Liver (tissue), 9 donors: ENCODE data around the gene OBP2A. TPM values are rescaled to one million over a fixed set of nuclear protein-coding genes. Genes with fewer than 3 reads are reported as not detected.

Experiments used
- DNase-seq: peaks from one replicate; pipeline ENCODE4 v3.0.0-alpha.2; 2017; ENCODE audit warnings: low spot score
- H3K27ac ChIP-seq, 2 donors: one replicate each; pipeline ENCODE4 v1.7.0; 2013; ENCODE audit warnings: inconsistent platforms in 2 of 2, low read length in 2 of 2, control low read depth in 1 of 2, low read depth in 1 of 2, mild to moderate bottlenecking in 1 of 2
- H3K27me3 ChIP-seq, 4 donors: one replicate each; pipeline versions ENCODE4 v1.6.1 to v1.7.0; 2013; ENCODE audit warnings: low read length in 3 of 4, inconsistent platforms in 1 of 4, mild to moderate bottlenecking in 1 of 4, moderate library complexity in 1 of 4; ENCODE audit not compliant: control insufficient read depth in 4 of 4, insufficient read depth in 4 of 4
- H3K36me3 ChIP-seq, 4 donors: one replicate each; pipeline versions ENCODE4 v1.6.1 to v1.7.0; 2013; ENCODE audit warnings: low read length in 3 of 4, mild to moderate bottlenecking in 3 of 4, low read depth in 1 of 4, moderate library complexity in 1 of 4; ENCODE audit not compliant: control insufficient read depth in 4 of 4, insufficient read depth in 3 of 4
- H3K4me1 ChIP-seq, 4 donors: one replicate each; pipeline versions ENCODE4 v1.6.1 to v1.7.0; 2013; ENCODE audit warnings: low read length in 3 of 4, mild to moderate bottlenecking in 3 of 4, moderate library complexity in 1 of 4; ENCODE audit not compliant: control insufficient read depth in 4 of 4, insufficient read depth in 4 of 4
- H3K4me3 ChIP-seq, 3 donors: one replicate each; pipeline versions ENCODE4 v1.6.1 to v1.7.0; 2013; ENCODE audit warnings: low read length in 3 of 3, control low read depth in 1 of 3, low read depth in 1 of 3, mild to moderate bottlenecking in 1 of 3
- H3K9ac ChIP-seq, 2 donors: one replicate each; pipeline ENCODE4 v1.7.0; 2013; ENCODE audit warnings: low read length in 2 of 2, mild to moderate bottlenecking in 2 of 2, moderate library complexity in 2 of 2, control low read depth in 1 of 2, low read depth in 1 of 2
- H3K9me3 ChIP-seq, 4 donors: one replicate each; pipeline versions ENCODE4 v1.6.1 to v1.7.0; 2013; ENCODE audit warnings: low read length in 3 of 4; ENCODE audit not compliant: control insufficient read depth in 4 of 4
- EGR1 ChIP-seq, 2 donors: IDR thresholded peaks; 2 replicates each; pipeline ENCODE4 v1.6.1; 2016 to 2018; ENCODE audit warnings: antibody characterized with exemption in 2 of 2, low read depth in 2 of 2
- FOXA2 ChIP-seq: IDR thresholded peaks from 2 replicates; pipeline ENCODE4 v1.6.1; 2016; ENCODE audit warnings: antibody characterized with exemption
- GABPA ChIP-seq, 2 donors: IDR thresholded peaks in 1 of 2; conservative IDR thresholded peaks in 1 of 2; 2 replicates each; pipeline ENCODE4 v1.6.1; 2016; ENCODE audit warnings: antibody characterized with exemption in 2 of 2, mild to moderate bottlenecking in 1 of 2, moderate library complexity in 1 of 2
- HNF4A ChIP-seq, 2 donors: conservative IDR thresholded peaks; 2 replicates each; pipeline ENCODE4 v1.6.1; 2016; ENCODE audit warnings: antibody characterized with exemption in 2 of 2, mild to moderate bottlenecking in 2 of 2
- HNF4G ChIP-seq: IDR thresholded peaks from 2 replicates; pipeline ENCODE4 v1.6.1; 2016; ENCODE audit warnings: antibody characterized with exemption
- NR2F2 ChIP-seq: IDR thresholded peaks from 2 replicates; pipeline ENCODE4 v1.6.1; 2016; ENCODE audit warnings: antibody characterized with exemption
- RAD21 ChIP-seq, 2 donors: IDR thresholded peaks; 2 replicates each; pipeline ENCODE4 v1.6.1; 2016; ENCODE audit warnings: antibody characterized with exemption in 2 of 2, mild to moderate bottlenecking in 2 of 2
- SP1 ChIP-seq: IDR thresholded peaks from 2 replicates; pipeline ENCODE4 v1.6.1; 2018; ENCODE audit warnings: antibody characterized with exemption, mild to moderate bottlenecking
- TAF1 ChIP-seq: conservative IDR thresholded peaks from 2 replicates; pipeline ENCODE4 v1.6.1; 2016; ENCODE audit warnings: antibody characterized with exemption, mild to moderate bottlenecking
- YY1 ChIP-seq: IDR thresholded peaks from 2 replicates; pipeline ENCODE4 v1.6.1; 2016; ENCODE audit warnings: antibody characterized with exemption, mild to moderate bottlenecking
- WGBS: extraction: QIAGEN DNeasy Blood & Tissue Kit; methylation state at CpG from one replicate; pipeline ENCODE4 v1.1.7; 2013; 5-methylcytosine and 5-hydroxymethylcytosine counted together
- polyA plus RNA-seq, 2 donors: library from polyadenylated mRNA; stranded (reverse) in 1 of 2; unstranded in 1 of 2; fragments of 200-250 nt in 1 of 2; fragments of >200 nt in 1 of 2; fragmentation: Nextera tagmentation in 1 of 2; extraction: Ambion mirVana in 1 of 2; gene quantifications; one replicate each; pipeline versions ENCODE4 v1.2.1 to v1.2.3, GENCODE V29; 2013 to 2015
- total RNA-seq, 2 donors: library from RNA; depleted of rRNA; stranded (reverse); fragments of >200 nt; gene quantifications; one replicate each; pipeline ENCODE4 v1.2.3, GENCODE V29; 2014
- TF ChIP-seq, protein P1 (sequence below): fragments of 150-350 bp; IDR thresholded peaks from 2 replicates; pipeline ENCODE4 v1.5.1; 2017; ENCODE audit warnings: improper control_type of control experiment, low read depth, low read length; ENCODE audit not compliant: missing input control
- TF ChIP-seq, protein P2 (sequence below): IDR thresholded peaks from 2 replicates; pipeline ENCODE4 v1.6.1; 2016; ENCODE audit warnings: antibody characterized with exemption
- TF ChIP-seq, protein P3 (sequence below): IDR thresholded peaks from 2 replicates; pipeline ENCODE4 v1.6.1; 2016; ENCODE audit warnings: antibody characterized with exemption
- TF ChIP-seq, protein P4 (sequence below): IDR thresholded peaks from 2 replicates; pipeline ENCODE4 v1.6.1; 2016; ENCODE audit warnings: antibody characterized with exemption
- TF ChIP-seq, protein P5 (sequence below): IDR thresholded peaks from 2 replicates; pipeline ENCODE4 v1.6.1; 2016; ENCODE audit warnings: antibody characterized with exemption, mild to moderate bottlenecking
- donor health status: healthy.
- donor health status: healthy.
- donor health status: healthy.
- donor health status: healthy.
- donor health status: healthy.

Gene OBP2A
- total and polyA plus RNA-seq, 4 donors = not detected

DNA sequence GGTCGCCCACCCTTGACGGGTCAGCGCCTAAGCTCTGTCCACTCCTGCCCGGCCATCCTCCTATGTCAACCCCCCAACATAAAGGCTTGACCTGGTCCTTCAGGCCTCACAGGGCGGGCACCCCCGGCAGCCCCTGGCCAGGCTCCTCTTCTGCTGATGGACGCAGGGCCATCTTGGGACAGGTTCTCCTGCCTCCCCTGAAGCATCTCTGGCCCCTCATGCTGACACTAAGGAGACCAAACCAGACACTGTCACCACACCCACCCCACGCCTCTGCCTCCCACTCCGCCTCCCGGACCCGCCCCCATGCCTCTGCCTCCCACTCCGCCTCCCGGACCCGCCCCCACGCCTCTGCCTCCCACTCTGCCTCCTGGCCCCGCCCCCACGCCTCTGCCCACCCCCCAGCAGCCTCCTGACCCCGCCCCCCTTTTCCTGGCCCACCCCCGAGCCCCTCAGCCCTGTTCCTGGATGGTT, 6.8 kb downstream of the OBP2A start:
- H3K36me3 ChIP-seq = no peaks in the 10 kb centered on the region
- peaks cover 0 to 2% (median 0%) of the 10 kb centered on the region in 4 donors for H3K27me3 ChIP-seq
- H3K9me3 ChIP-seq = no peaks in the 10 kb centered on the region
- TF ChIP-seq, protein P1, sequence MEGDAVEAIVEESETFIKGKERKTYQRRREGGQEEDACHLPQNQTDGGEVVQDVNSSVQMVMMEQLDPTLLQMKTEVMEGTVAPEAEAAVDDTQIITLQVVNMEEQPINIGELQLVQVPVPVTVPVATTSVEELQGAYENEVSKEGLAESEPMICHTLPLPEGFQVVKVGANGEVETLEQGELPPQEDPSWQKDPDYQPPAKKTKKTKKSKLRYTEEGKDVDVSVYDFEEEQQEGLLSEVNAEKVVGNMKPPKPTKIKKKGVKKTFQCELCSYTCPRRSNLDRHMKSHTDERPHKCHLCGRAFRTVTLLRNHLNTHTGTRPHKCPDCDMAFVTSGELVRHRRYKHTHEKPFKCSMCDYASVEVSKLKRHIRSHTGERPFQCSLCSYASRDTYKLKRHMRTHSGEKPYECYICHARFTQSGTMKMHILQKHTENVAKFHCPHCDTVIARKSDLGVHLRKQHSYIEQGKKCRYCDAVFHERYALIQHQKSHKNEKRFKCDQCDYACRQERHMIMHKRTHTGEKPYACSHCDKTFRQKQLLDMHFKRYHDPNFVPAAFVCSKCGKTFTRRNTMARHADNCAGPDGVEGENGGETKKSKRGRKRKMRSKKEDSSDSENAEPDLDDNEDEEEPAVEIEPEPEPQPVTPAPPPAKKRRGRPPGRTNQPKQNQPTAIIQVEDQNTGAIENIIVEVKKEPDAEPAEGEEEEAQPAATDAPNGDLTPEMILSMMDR = no peak
- TF ChIP-seq FOXA2 (no peak), YY1 (no peak), TAF1 (no peak), HNF4G (no peak), GABPA (IDR thresholded peaks at IDR 0.05 in 1 of 2, conservative IDR thresholded peaks at IDR 0.05 in 1 of 2) (no peak), SP1 (no peak), EGR1 (IDR thresholded peaks at IDR 0.05; ENCODE audit: low read depth in 2 of 2) (no peak), NR2F2 (no peak), RAD21 (IDR thresholded peaks at IDR 0.05) (no peak)
- TF ChIP-seq, protein P2, sequence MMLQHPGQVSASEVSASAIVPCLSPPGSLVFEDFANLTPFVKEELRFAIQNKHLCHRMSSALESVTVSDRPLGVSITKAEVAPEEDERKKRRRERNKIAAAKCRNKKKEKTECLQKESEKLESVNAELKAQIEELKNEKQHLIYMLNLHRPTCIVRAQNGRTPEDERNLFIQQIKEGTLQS = no peak
- TF ChIP-seq, protein P3, sequence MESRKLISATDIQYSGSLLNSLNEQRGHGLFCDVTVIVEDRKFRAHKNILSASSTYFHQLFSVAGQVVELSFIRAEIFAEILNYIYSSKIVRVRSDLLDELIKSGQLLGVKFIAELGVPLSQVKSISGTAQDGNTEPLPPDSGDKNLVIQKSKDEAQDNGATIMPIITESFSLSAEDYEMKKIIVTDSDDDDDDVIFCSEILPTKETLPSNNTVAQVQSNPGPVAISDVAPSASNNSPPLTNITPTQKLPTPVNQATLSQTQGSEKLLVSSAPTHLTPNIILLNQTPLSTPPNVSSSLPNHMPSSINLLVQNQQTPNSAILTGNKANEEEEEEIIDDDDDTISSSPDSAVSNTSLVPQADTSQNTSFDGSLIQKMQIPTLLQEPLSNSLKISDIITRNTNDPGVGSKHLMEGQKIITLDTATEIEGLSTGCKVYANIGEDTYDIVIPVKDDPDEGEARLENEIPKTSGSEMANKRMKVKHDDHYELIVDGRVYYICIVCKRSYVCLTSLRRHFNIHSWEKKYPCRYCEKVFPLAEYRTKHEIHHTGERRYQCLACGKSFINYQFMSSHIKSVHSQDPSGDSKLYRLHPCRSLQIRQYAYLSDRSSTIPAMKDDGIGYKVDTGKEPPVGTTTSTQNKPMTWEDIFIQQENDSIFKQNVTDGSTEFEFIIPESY = no peak
- TF ChIP-seq, protein P4, sequence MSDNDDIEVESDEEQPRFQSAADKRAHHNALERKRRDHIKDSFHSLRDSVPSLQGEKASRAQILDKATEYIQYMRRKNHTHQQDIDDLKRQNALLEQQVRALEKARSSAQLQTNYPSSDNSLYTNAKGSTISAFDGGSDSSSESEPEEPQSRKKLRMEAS = no peak
- TF ChIP-seq, protein P5, sequence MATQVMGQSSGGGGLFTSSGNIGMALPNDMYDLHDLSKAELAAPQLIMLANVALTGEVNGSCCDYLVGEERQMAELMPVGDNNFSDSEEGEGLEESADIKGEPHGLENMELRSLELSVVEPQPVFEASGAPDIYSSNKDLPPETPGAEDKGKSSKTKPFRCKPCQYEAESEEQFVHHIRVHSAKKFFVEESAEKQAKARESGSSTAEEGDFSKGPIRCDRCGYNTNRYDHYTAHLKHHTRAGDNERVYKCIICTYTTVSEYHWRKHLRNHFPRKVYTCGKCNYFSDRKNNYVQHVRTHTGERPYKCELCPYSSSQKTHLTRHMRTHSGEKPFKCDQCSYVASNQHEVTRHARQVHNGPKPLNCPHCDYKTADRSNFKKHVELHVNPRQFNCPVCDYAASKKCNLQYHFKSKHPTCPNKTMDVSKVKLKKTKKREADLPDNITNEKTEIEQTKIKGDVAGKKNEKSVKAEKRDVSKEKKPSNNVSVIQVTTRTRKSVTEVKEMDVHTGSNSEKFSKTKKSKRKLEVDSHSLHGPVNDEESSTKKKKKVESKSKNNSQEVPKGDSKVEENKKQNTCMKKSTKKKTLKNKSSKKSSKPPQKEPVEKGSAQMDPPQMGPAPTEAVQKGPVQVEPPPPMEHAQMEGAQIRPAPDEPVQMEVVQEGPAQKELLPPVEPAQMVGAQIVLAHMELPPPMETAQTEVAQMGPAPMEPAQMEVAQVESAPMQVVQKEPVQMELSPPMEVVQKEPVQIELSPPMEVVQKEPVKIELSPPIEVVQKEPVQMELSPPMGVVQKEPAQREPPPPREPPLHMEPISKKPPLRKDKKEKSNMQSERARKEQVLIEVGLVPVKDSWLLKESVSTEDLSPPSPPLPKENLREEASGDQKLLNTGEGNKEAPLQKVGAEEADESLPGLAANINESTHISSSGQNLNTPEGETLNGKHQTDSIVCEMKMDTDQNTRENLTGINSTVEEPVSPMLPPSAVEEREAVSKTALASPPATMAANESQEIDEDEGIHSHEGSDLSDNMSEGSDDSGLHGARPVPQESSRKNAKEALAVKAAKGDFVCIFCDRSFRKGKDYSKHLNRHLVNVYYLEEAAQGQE = no peak
- H3K4me1 ChIP-seq = no peaks in the 10 kb centered on the region
- H3K9ac ChIP-seq = no peak overlapping the region
- no peak for DNase-seq
- no peak overlapping the region for H3K27ac ChIP-seq
- no peak overlapping the region for H3K4me3 ChIP-seq
- 83% methylated on average over 19 of the region's 19 CpGs for WGBS

DNA sequence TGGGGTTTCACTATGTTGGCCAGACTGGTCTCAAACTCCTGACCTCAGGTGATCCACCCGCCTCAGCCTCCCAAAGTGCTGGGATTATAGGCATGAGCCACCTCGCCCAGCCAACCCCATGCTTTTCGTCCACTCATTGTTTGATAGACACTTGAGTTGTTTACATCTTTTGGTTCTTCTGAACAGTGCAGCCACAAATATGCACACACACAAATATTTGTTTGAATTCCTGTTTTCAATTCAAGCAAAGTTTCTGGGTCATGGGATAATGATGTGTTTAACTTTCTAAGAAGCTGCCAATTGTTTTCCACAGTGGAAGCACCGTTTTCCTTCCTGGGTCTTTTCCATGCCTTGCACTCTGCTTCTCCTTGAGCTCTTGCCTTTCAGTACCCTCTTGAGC, 8.8 kb downstream of the OBP2A start:
- TF ChIP-seq, protein P4 = no peak
- TF ChIP-seq, protein P3 = no peak
- TF ChIP-seq YY1 (no peak), HNF4A (conservative IDR thresholded peaks at IDR 0.05) (no peak)
- TF ChIP-seq, protein P1 = no peak
- peaks cover 0 to 3% (median 1%) of the 10 kb centered on the region in 4 donors for H3K27me3 ChIP-seq
- H3K9ac ChIP-seq = no peak overlapping the region
- H3K4me1 ChIP-seq = no peaks in the 10 kb centered on the region
- DNase-seq = no peak
- 69% methylated on average over 4 of the region's 4 CpGs for WGBS
- no peaks in the 10 kb centered on the region for H3K9me3 ChIP-seq
- H3K4me3 ChIP-seq = no peak overlapping the region
- no peaks in the 10 kb centered on the region for H3K36me3 ChIP-seq
- H3K27ac ChIP-seq = no peak overlapping the region
